Gastrocnemius medialis (tissue), 4 donors: Measurements from ENCODE around the gene CCDC169. TPM values are rescaled to one million over a fixed set of nuclear protein-coding genes. Genes with fewer than 3 reads are reported as not detected.

ENCODE experiments used
- ATAC-seq, 2 donors: fragments of 150-250 bp; one replicate each; pipeline ENCODE4 v1.9.1; 2016
- DNase-seq, 2 donors: peaks; one replicate each; pipeline ENCODE4 v3.0.0-alpha.2; 2019
- H3K27ac ChIP-seq, 4 donors: fragments of 200-600 bp; sonication (generic); 1 replicate in 1 of 4; 2 replicates in 3 of 4; pipeline ENCODE4 v1.5.1; 2016 to 2018; ENCODE audit warnings: mild to moderate bottlenecking in 2 of 4, moderate library complexity in 1 of 4
- H3K27me3 ChIP-seq, 3 donors: fragments of 200-600 bp; sonication (generic) in 2 of 3; 1 replicate in 1 of 3; 2 replicates in 2 of 3; pipeline versions ENCODE4 v1.5.1 to v1.6.0; 2016 to 2019; ENCODE audit warnings: mild to moderate bottlenecking in 1 of 3, moderate library complexity in 1 of 3
- H3K36me3 ChIP-seq, 2 donors: fragments of 200-600 bp; sonication (generic) in 1 of 2; one replicate each; pipeline ENCODE4 v1.5.1; 2017 to 2018
- H3K4me1 ChIP-seq, 2 donors: fragments of 200-600 bp; sonication (generic) in 1 of 2; one replicate each; pipeline ENCODE4 v1.5.1; 2016 to 2017; ENCODE audit warnings: mild to moderate bottlenecking in 2 of 2
- H3K4me3 ChIP-seq, 4 donors: fragments of 200-600 bp; sonication (generic) in 3 of 4; 1 replicate in 1 of 4; 2 replicates in 3 of 4; pipeline ENCODE4 v1.5.1; 2016 to 2019; ENCODE audit warnings: mild to moderate bottlenecking in 2 of 4
- H3K9me3 ChIP-seq, 3 donors: fragments of 200-600 bp; sonication (generic) in 2 of 3; 1 replicate in 1 of 3; 2 replicates in 2 of 3; pipeline ENCODE4 v1.5.1; 2016 to 2019
- POLR2A ChIP-seq, 2 donors: fragments of 450-650 bp; IDR thresholded peaks; one replicate each; pipeline ENCODE4 v1.6.1; 2017; ENCODE audit warnings: antibody characterized with exemption in 2 of 2, mild to moderate bottlenecking in 2 of 2, moderate library complexity in 2 of 2
- in situ Hi-C, 4 donors: fragments of 200-750 bp; cut with MboI; loops; one replicate each; pipeline versions ENCODE4 v1.15.0 to v1.8.0; 2017; ENCODE audit warnings: low sequenced_read_pairs in 4 of 4
- intact Hi-C: fragments of 100-400 bp; cut with DNase I; formaldehyde crosslinking; loops from one replicate; pipeline ENCODE4 v1.15.1; 2023; ENCODE audit warnings: low total_unique reads
- total RNA-seq, 4 donors: library from RNA; depleted of rRNA; stranded (reverse); fragments of >200 nt; gene quantifications; one replicate each; pipeline versions ENCODE4 v1.1.0 to v1.2.3, GENCODE V29; 2016
- TF ChIP-seq, protein P1 (sequence below), 5 experiments: fragments of 450-650 bp in 3 of 5; fragments of 200-600 bp in 2 of 5; sonication (generic) in 2 of 5; IDR thresholded peaks in 4 of 5; conservative IDR thresholded peaks in 1 of 5; 1 replicate in 4 of 5; 2 replicates in 1 of 5; pipeline ENCODE4 v1.5.1; 2016 to 2019; ENCODE audit warnings: antibody characterized with exemption in 5 of 5, mild to moderate bottlenecking in 3 of 5, moderate library complexity in 3 of 5

The CCDC169 gene
- total RNA-seq, 4 donors from 2014 or later: 0.10 to 1.7 TPM; not detected in 2

- no peak for ATAC-seq
- H3K4me1 ChIP-seq: no peaks in the 10 kb centered on the region
- H3K9me3 ChIP-seq: no peaks in the 10 kb centered on the region
- TF ChIP-seq, protein P1, sequence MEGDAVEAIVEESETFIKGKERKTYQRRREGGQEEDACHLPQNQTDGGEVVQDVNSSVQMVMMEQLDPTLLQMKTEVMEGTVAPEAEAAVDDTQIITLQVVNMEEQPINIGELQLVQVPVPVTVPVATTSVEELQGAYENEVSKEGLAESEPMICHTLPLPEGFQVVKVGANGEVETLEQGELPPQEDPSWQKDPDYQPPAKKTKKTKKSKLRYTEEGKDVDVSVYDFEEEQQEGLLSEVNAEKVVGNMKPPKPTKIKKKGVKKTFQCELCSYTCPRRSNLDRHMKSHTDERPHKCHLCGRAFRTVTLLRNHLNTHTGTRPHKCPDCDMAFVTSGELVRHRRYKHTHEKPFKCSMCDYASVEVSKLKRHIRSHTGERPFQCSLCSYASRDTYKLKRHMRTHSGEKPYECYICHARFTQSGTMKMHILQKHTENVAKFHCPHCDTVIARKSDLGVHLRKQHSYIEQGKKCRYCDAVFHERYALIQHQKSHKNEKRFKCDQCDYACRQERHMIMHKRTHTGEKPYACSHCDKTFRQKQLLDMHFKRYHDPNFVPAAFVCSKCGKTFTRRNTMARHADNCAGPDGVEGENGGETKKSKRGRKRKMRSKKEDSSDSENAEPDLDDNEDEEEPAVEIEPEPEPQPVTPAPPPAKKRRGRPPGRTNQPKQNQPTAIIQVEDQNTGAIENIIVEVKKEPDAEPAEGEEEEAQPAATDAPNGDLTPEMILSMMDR (IDR thresholded peaks at IDR 0.05 in 4 of 5, conservative IDR thresholded peaks at IDR 0.05 in 1 of 5): no peak
- TF ChIP-seq POLR2A (IDR thresholded peaks at IDR 0.05): no peak
- H3K27me3 ChIP-seq: no peaks in the 10 kb centered on the region
- intact Hi-C loops: no loop called here
- no peak for DNase-seq
- no peak overlapping the region for H3K27ac ChIP-seq
- H3K4me3 ChIP-seq: no peak overlapping the region
- in situ Hi-C loops: no loop called here
- H3K36me3 ChIP-seq: no peaks in the 10 kb centered on the region
Observed at GRCh38 chr13:36258831-36259230, 38.8 kb downstream of the CCDC169 start.

DNA sequence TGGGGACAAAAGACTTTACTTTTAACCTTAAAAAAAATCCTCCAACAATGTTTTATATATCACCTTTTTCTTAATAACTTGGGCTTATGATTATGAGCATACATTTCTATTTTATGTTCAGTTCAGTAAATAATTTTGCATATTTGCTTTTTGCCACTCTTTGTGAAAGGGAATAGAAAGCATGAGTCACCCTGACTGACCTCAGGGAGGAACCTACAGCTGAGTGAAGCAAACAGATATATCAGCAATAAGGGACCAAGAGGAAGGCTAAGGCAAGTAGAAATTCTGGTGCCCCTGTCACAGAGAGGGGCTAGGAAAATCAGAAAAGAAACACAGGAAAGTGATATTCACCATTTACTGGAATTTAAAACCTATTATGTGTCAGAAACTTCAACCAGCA lies 46.1 kb downstream of the CCDC169 start:
- in situ Hi-C loops (no loop called here), intact Hi-C loops (no loop called here)
- Histone ChIP-seq H3K9me3 (no peaks in the 10 kb centered on the region), H3K36me3 (no peaks in the 10 kb centered on the region), H3K4me3 (no peak overlapping the region), H3K4me1 (no peaks in the 10 kb centered on the region), H3K27ac (no peak overlapping the region), H3K27me3 (no peaks in the 10 kb centered on the region)
- DNase-seq (no peak), ATAC-seq (no peak)
- TF ChIP-seq, protein P1 (IDR thresholded peaks at IDR 0.05 in 4 of 5, conservative IDR thresholded peaks at IDR 0.05 in 1 of 5): no peak
- no peak for TF ChIP-seq POLR2A (IDR thresholded peaks at IDR 0.05)

GRCh38 chr13:36251017-36251416 lies 46.6 kb downstream of the CCDC169 start:
- DNase-seq: no peak
- Histone ChIP-seq H3K36me3 (no peaks in the 10 kb centered on the region), H3K27me3 (no peaks in the 10 kb centered on the region), H3K9me3 (no peaks in the 10 kb centered on the region), H3K4me3 (no peak overlapping the region), H3K27ac (no peak overlapping the region), H3K4me1 (no peaks in the 10 kb centered on the region)
- TF ChIP-seq, protein P1 (IDR thresholded peaks at IDR 0.05 in 4 of 5, conservative IDR thresholded peaks at IDR 0.05 in 1 of 5): no peak
- no peak for TF ChIP-seq POLR2A (IDR thresholded peaks at IDR 0.05)
- in situ Hi-C loops (no loop called here), intact Hi-C loops (no loop called here)
- no peak for ATAC-seq

DNA sequence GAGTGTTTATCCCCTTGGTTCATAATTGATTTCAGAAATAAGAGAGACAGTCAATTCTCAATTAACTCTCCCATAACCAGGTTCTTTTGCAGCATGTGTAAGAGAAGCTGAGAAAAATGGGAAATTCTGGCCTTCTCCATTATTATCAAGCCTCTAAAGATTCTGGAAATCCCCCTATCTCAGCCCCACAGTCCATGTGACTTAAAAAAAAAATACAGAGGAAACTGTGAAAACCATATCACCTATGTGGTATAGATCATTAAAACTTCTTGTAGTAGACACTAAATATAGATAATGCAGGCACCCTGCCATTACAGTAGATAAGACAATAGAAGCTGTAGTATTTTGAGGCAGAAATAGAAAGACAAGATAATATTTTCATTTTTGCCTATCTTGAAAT lies 48.9 kb downstream of the CCDC169 start:
- intact Hi-C loops (no loop called here), in situ Hi-C loops (no loop called here)
- H3K36me3 ChIP-seq: no peaks in the 10 kb centered on the region
- TF ChIP-seq POLR2A (IDR thresholded peaks at IDR 0.05): no peak
- no peaks in the 10 kb centered on the region for H3K9me3 ChIP-seq
- H3K27me3 ChIP-seq: no peaks in the 10 kb centered on the region
- H3K4me3 ChIP-seq: no peak overlapping the region
- H3K27ac ChIP-seq: no peak overlapping the region
- ATAC-seq: no peak
- no peak for DNase-seq
- H3K4me1 ChIP-seq: no peaks in the 10 kb centered on the region

DNA sequence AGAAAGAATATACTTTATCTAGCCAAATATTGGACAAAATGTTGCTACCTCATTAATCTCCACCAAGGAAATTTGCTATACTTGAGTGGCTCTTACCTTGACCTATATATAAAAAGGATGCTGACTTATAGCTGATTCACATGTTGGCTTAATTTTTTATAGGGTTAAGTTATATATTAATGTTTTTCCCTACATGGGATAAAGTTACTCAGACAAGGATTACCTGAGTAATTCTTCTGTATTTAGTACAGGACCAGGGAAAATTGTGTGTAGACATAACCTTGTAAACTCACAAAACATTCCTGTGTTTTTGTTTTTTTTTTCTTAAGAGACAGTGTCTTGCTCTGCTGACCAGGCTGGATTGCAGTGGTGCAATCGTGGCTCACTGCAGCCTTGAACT lies 52.6 kb downstream of the CCDC169 start:
- TF ChIP-seq, protein P1 (IDR thresholded peaks at IDR 0.05 in 4 of 5, conservative IDR thresholded peaks at IDR 0.05 in 1 of 5): no peak
- TF ChIP-seq POLR2A (IDR thresholded peaks at IDR 0.05): no peak
- DNase-seq (no peak), ATAC-seq (no peak)
- Histone ChIP-seq H3K9me3 (no peaks in the 10 kb centered on the region), H3K4me3 (no peak overlapping the region), H3K36me3 (no peaks in the 10 kb centered on the region), H3K4me1 (no peaks in the 10 kb centered on the region), H3K27ac (no peak overlapping the region), H3K27me3 (no peaks in the 10 kb centered on the region)
- in situ Hi-C loops (no loop called here), intact Hi-C loops (no loop called here)
